ENCODE measurements around the gene UBA52. TPM values are rescaled to one million over a fixed set of nuclear protein-coding genes. Genes with fewer than 3 reads are reported as not detected.

UBA52 gene
- total RNA-seq, 1 experiment from 2014 or later, result 2,003 TPM

- DNase-seq (ENCODE audit: low read depth), result no peak
These were observed 36.6 kb downstream of the UBA52 start for GRCh38 chr19:18608102-18608804.

- DNase-seq (ENCODE audit: low read depth), result no peak
These were observed 37.4 kb downstream of the UBA52 start for GRCh38 chr19:18608805-18609716.

- DNase-seq (ENCODE audit: low read depth), result no peak
These were observed 38.0 kb downstream of the UBA52 start for GRCh38 chr19:18609717-18610051.

- DNase-seq (ENCODE audit: low read depth), result no peak
These were observed 38.5 kb downstream of the UBA52 start for GRCh38 chr19:18610245-18610555.

GRCh38 chr19:18610556-18611326 lies 39.1 kb downstream of the UBA52 start:
- no peak for DNase-seq (ENCODE audit: low read depth)

- DNase-seq (ENCODE audit: low read depth), result no peak
These were observed 39.8 kb downstream of the UBA52 start for GRCh38 chr19:18611327-18612050.

GRCh38 chr19:18612051-18612771 lies 40.6 kb downstream of the UBA52 start:
- no peak for DNase-seq (ENCODE audit: low read depth)

GRCh38 chr19:18612772-18613588 lies 41.3 kb downstream of the UBA52 start, which contains the start of gene TMEM59L:
Gene TMEM59L (plus strand): TSS chr19:18612870. CDS start chr19:18612959, 89 bp downstream.
- DNase-seq (ENCODE audit: low read depth), result no peak

GRCh38 chr19:18613589-18614234 lies 42.1 kb downstream of the UBA52 start:
- DNase-seq (ENCODE audit: low read depth), result no peak

- no peak for DNase-seq (ENCODE audit: low read depth)
These were observed 44.4 kb downstream of the UBA52 start for GRCh38 chr19:18616023-18616422.

- no peak for DNase-seq (ENCODE audit: low read depth)
These were observed 45.9 kb downstream of the UBA52 start for GRCh38 chr19:18617562-18617961.

- DNase-seq (ENCODE audit: low read depth), result no peak
These were observed 46.6 kb downstream of the UBA52 start for GRCh38 chr19:18618236-18618635.

- DNase-seq (ENCODE audit: low read depth), result no peak
These were observed 48.7 kb downstream of the UBA52 start for GRCh38 chr19:18620311-18620710.

- no peak for DNase-seq (ENCODE audit: low read depth)
These were observed 49.2 kb downstream of the UBA52 start for GRCh38 chr19:18620902-18621301.

GRCh38 chr19:18626906-18627305 lies 55.2 kb downstream of the UBA52 start:
- peak; percentile 31 for DNase-seq (ENCODE audit: low read depth)

All from RPMI7951 (cell line).